GM12864 (cell line): ENCODE measurements around the gene TMC2.

Source experiments
- DNase-seq: peaks from one replicate; pipeline ENCODE4 v3.0.0-alpha.2; 2011; ENCODE audit warnings: low read depth
- H3K4me3 ChIP-seq: 2 replicates; pipeline ENCODE4 v1.5.1; 2011; ENCODE audit warnings: mild to moderate bottlenecking, low read depth, low read length, control low read depth
- CTCF ChIP-seq: IDR thresholded peaks from 2 replicates; pipeline ENCODE4 v1.5.1; 2011; ENCODE audit warnings: low read depth, mild to moderate bottlenecking, moderate library complexity, low read length, control low read depth, inconsistent platforms; ENCODE audit errors: missing control alignments

TMC2 gene

GRCh38 chr20:2541940-2542339 lies 5.6 kb downstream of the TMC2 start:
- TF ChIP-seq CTCF, result no peak
- no peak overlapping the region for H3K4me3 ChIP-seq
- no peak for DNase-seq

GRCh38 chr20:2542361-2542760 lies 6.0 kb downstream of the TMC2 start:
- H3K4me3 ChIP-seq, result no peak overlapping the region
- no peak for DNase-seq
- no peak for TF ChIP-seq CTCF

GRCh38 chr20:2544211-2544610 lies 7.8 kb downstream of the TMC2 start:
- no peak overlapping the region for H3K4me3 ChIP-seq
- DNase-seq, result no peak
- no peak for TF ChIP-seq CTCF

- no peak for TF ChIP-seq CTCF
- no peak for DNase-seq
- H3K4me3 ChIP-seq, result no peak overlapping the region
Observed at GRCh38 chr20:2545594-2545993, 9.2 kb downstream of the TMC2 start.

GRCh38 chr20:2557873-2558580 lies 21.7 kb downstream of the TMC2 start:
- no peak overlapping the region for H3K4me3 ChIP-seq
- no peak for TF ChIP-seq CTCF
- no peak for DNase-seq

- TF ChIP-seq CTCF, result no peak
- H3K4me3 ChIP-seq, result no peak overlapping the region
- no peak for DNase-seq
Observed at GRCh38 chr20:2558581-2559278, 22.4 kb downstream of the TMC2 start.

GRCh38 chr20:2559279-2559626 lies 22.9 kb downstream of the TMC2 start:
- DNase-seq, result no peak
- H3K4me3 ChIP-seq, result no peak overlapping the region
- no peak for TF ChIP-seq CTCF
